Measurements from ENCODE around the gene SH3RF3.

Gene SH3RF3

GRCh38 chr2:109410039-109410815, 281.2 kb downstream of the SH3RF3 start:
- Histone ChIP-seq H3K27ac (ENCODE audit: insufficient read depth in 1 of 2, low read depth in 1 of 2, low read length in 2 of 2, poor library complexity in 1 of 2, severe bottlenecking in 2 of 2) (no peak overlapping the region), H3K9me3 (ENCODE audit: control extremely low read depth in 1 of 5, control insufficient read depth in 4 of 5, insufficient read depth in 2 of 5, low read depth in 1 of 5, low read length in 4 of 5) (no peaks in the 10 kb centered on the region), H3K4me1 (ENCODE audit: control extremely low read depth in 1 of 4, control insufficient read depth in 4 of 4, insufficient read depth in 4 of 4, low read length in 3 of 4) (peaks cover 0 to 16% (median 5%) of the 10 kb centered on the region in 4 experiments), H3K36me3 (ENCODE audit: control insufficient read depth in 4 of 4, insufficient read depth in 4 of 4, low read length in 3 of 4) (no peaks in the 10 kb centered on the region), H3K27me3 (replicated peaks in 2 of 5; ENCODE audit: control insufficient read depth in 4 of 5, insufficient read depth in 5 of 5, low read length in 4 of 5) (peaks cover 0 to under 1% (median 0%) of the 10 kb centered on the region in 5 experiments), H3K4me3 (ENCODE audit: control insufficient read depth in 1 of 7, extremely low read depth in 1 of 7, insufficient read depth in 4 of 7, low read depth in 2 of 7, low read length in 6 of 7) (no peak overlapping the region)
- CTCF ChIA-PET, result interaction anchor here (0.5 kb wide), 1 partner anchor 11 kb away, joined by 3 read pairs; no protein-coding TSS in a partner anchor
- DNase-seq, result no peak
- WGBS (ENCODE audit: insufficient coverage), result 97% methylated on average over 22 of the region's 22 CpGs
- POLR2A ChIA-PET, result no interaction called here

- Histone ChIP-seq H3K27ac (ENCODE audit: insufficient read depth in 1 of 2, low read depth in 1 of 2, low read length in 2 of 2, poor library complexity in 1 of 2, severe bottlenecking in 2 of 2) (no peak overlapping the region), H3K4me1 (ENCODE audit: control extremely low read depth in 1 of 4, control insufficient read depth in 4 of 4, insufficient read depth in 4 of 4, low read length in 3 of 4) (peaks cover 0 to 14% (median 5%) of the 10 kb centered on the region in 4 experiments), H3K4me3 (ENCODE audit: control insufficient read depth in 1 of 7, extremely low read depth in 1 of 7, insufficient read depth in 4 of 7, low read depth in 2 of 7, low read length in 6 of 7) (no peak overlapping the region), H3K27me3 (replicated peaks in 2 of 5; ENCODE audit: control insufficient read depth in 4 of 5, insufficient read depth in 5 of 5, low read length in 4 of 5) (peaks cover 0 to 2% (median 0%) of the 10 kb centered on the region in 5 experiments), H3K36me3 (ENCODE audit: control insufficient read depth in 4 of 4, insufficient read depth in 4 of 4, low read length in 3 of 4) (no peaks in the 10 kb centered on the region), H3K9me3 (ENCODE audit: control extremely low read depth in 1 of 5, control insufficient read depth in 4 of 5, insufficient read depth in 2 of 5, low read depth in 1 of 5, low read length in 4 of 5) (no peaks in the 10 kb centered on the region)
- WGBS (ENCODE audit: insufficient coverage), result 93% methylated on average over 19 of the region's 19 CpGs
- DNase-seq, result no peak
- POLR2A ChIA-PET, result no interaction called here
- CTCF ChIA-PET, result no interaction called here
These were observed 282.8 kb downstream of the SH3RF3 start for GRCh38 chr2:109411640-109412325.

- no peaks in the 10 kb centered on the region for H3K9me3 ChIP-seq (ENCODE audit: control extremely low read depth in 1 of 5, control insufficient read depth in 4 of 5, insufficient read depth in 2 of 5, low read depth in 1 of 5, low read length in 4 of 5)
- no peak for DNase-seq
- no peak overlapping the region for H3K27ac ChIP-seq (ENCODE audit: insufficient read depth in 1 of 2, low read depth in 1 of 2, low read length in 2 of 2, poor library complexity in 1 of 2, severe bottlenecking in 2 of 2)
- peaks cover 0 to 4% (median 0%) of the 10 kb centered on the region in 5 experiments for H3K27me3 ChIP-seq (replicated peaks in 2 of 5; ENCODE audit: control insufficient read depth in 4 of 5, insufficient read depth in 5 of 5, low read length in 4 of 5)
- H3K4me1 ChIP-seq (ENCODE audit: control extremely low read depth in 1 of 4, control insufficient read depth in 4 of 4, insufficient read depth in 4 of 4, low read length in 3 of 4), result no peaks in the 10 kb centered on the region
- ChIA-PET POLR2A (no interaction called here), CTCF (no interaction called here)
- no peak overlapping the region for H3K4me3 ChIP-seq (ENCODE audit: control insufficient read depth in 1 of 7, extremely low read depth in 1 of 7, insufficient read depth in 4 of 7, low read depth in 2 of 7, low read length in 6 of 7)
- WGBS (ENCODE audit: insufficient coverage), result 96% methylated on average over 7 of the region's 7 CpGs
- no peaks in the 10 kb centered on the region for H3K36me3 ChIP-seq (ENCODE audit: control insufficient read depth in 4 of 4, insufficient read depth in 4 of 4, low read length in 3 of 4)
These were observed 286.6 kb downstream of the SH3RF3 start for GRCh38 chr2:109415581-109416013.

- Histone ChIP-seq H3K36me3 (ENCODE audit: control insufficient read depth in 4 of 4, insufficient read depth in 4 of 4, low read length in 3 of 4) (no peaks in the 10 kb centered on the region), H3K27me3 (replicated peaks in 2 of 5; ENCODE audit: control insufficient read depth in 4 of 5, insufficient read depth in 5 of 5, low read length in 4 of 5) (peaks cover 0 to 4% (median 0%) of the 10 kb centered on the region in 5 experiments), H3K4me1 (ENCODE audit: control extremely low read depth in 1 of 4, control insufficient read depth in 4 of 4, insufficient read depth in 4 of 4, low read length in 3 of 4) (no peaks in the 10 kb centered on the region), H3K4me3 (ENCODE audit: control insufficient read depth in 1 of 7, extremely low read depth in 1 of 7, insufficient read depth in 4 of 7, low read depth in 2 of 7, low read length in 6 of 7) (no peak overlapping the region), H3K9me3 (ENCODE audit: control extremely low read depth in 1 of 5, control insufficient read depth in 4 of 5, insufficient read depth in 2 of 5, low read depth in 1 of 5, low read length in 4 of 5) (no peaks in the 10 kb centered on the region), H3K27ac (ENCODE audit: insufficient read depth in 1 of 2, low read depth in 1 of 2, low read length in 2 of 2, poor library complexity in 1 of 2, severe bottlenecking in 2 of 2) (no peak overlapping the region)
- ChIA-PET POLR2A (interaction anchor here (0.6 kb wide), 1 partner anchor 43 kb away, joined by 3 read pairs; no protein-coding TSS in a partner anchor), CTCF (no interaction called here)
- DNase-seq, result no peak
- 97% methylated on average over 6 of the region's 10 CpGs for WGBS (ENCODE audit: insufficient coverage)
These were observed 288.8 kb downstream of the SH3RF3 start for GRCh38 chr2:109417701-109418335.

GRCh38 chr2:109418716-109419115, 289.7 kb downstream of the SH3RF3 start:
- DNase-seq, result no peak
- POLR2A ChIA-PET, result interaction anchor here (0.6 kb wide), 1 partner anchor 44 kb away, joined by 3 read pairs; no protein-coding TSS in a partner anchor
- Histone ChIP-seq H3K4me1 (ENCODE audit: control extremely low read depth in 1 of 4, control insufficient read depth in 4 of 4, insufficient read depth in 4 of 4, low read length in 3 of 4) (no peaks in the 10 kb centered on the region), H3K9me3 (ENCODE audit: control extremely low read depth in 1 of 5, control insufficient read depth in 4 of 5, insufficient read depth in 2 of 5, low read depth in 1 of 5, low read length in 4 of 5) (no peaks in the 10 kb centered on the region), H3K4me3 (ENCODE audit: control insufficient read depth in 1 of 7, extremely low read depth in 1 of 7, insufficient read depth in 4 of 7, low read depth in 2 of 7, low read length in 6 of 7) (no peak overlapping the region), H3K27me3 (replicated peaks in 2 of 5; ENCODE audit: control insufficient read depth in 4 of 5, insufficient read depth in 5 of 5, low read length in 4 of 5) (peaks cover 0 to 4% (median 0%) of the 10 kb centered on the region in 5 experiments), H3K27ac (ENCODE audit: insufficient read depth in 1 of 2, low read depth in 1 of 2, low read length in 2 of 2, poor library complexity in 1 of 2, severe bottlenecking in 2 of 2) (no peak overlapping the region), H3K36me3 (ENCODE audit: control insufficient read depth in 4 of 4, insufficient read depth in 4 of 4, low read length in 3 of 4) (no peaks in the 10 kb centered on the region)
- WGBS (ENCODE audit: insufficient coverage), result 95% methylated on average over 4 of the region's 7 CpGs
- CTCF ChIA-PET, result interaction anchor here (1.2 kb wide), 1 partner anchor 29 kb away, joined by 4 read pairs; no protein-coding TSS in a partner anchor

GRCh38 chr2:109419171-109419756, 290.3 kb downstream of the SH3RF3 start:
- Histone ChIP-seq H3K9me3 (ENCODE audit: control extremely low read depth in 1 of 5, control insufficient read depth in 4 of 5, insufficient read depth in 2 of 5, low read depth in 1 of 5, low read length in 4 of 5) (no peaks in the 10 kb centered on the region), H3K4me3 (ENCODE audit: control insufficient read depth in 1 of 7, extremely low read depth in 1 of 7, insufficient read depth in 4 of 7, low read depth in 2 of 7, low read length in 6 of 7) (no peak overlapping the region), H3K27me3 (replicated peaks in 2 of 5; ENCODE audit: control insufficient read depth in 4 of 5, insufficient read depth in 5 of 5, low read length in 4 of 5) (peaks cover 0 to 4% (median 0%) of the 10 kb centered on the region in 5 experiments), H3K4me1 (ENCODE audit: control extremely low read depth in 1 of 4, control insufficient read depth in 4 of 4, insufficient read depth in 4 of 4, low read length in 3 of 4) (no peaks in the 10 kb centered on the region), H3K36me3 (ENCODE audit: control insufficient read depth in 4 of 4, insufficient read depth in 4 of 4, low read length in 3 of 4) (no peaks in the 10 kb centered on the region), H3K27ac (ENCODE audit: insufficient read depth in 1 of 2, low read depth in 1 of 2, low read length in 2 of 2, poor library complexity in 1 of 2, severe bottlenecking in 2 of 2) (no peak overlapping the region)
- over 99% methylated on average over 15 of the region's 15 CpGs for WGBS (ENCODE audit: insufficient coverage)
- ChIA-PET POLR2A (no interaction called here), CTCF (interaction anchor here (1.2 kb wide), 1 partner anchor 29 kb away, joined by 4 read pairs; no protein-coding TSS in a partner anchor)
- DNase-seq, result no peak

All from common myeloid progenitor, CD34-positive (primary cell).